GM19023 (cell line): ENCODE measurements around the gene TM7SF3.

Experiments used
- ATAC-seq: cut with Tn5 transposase; IDR thresholded peaks from one replicate; pipeline ENCODE4 v1.9.1; 2021; ENCODE audit warnings: mild to moderate bottlenecking, moderate library complexity; ENCODE audit not compliant: unreplicated experiment

TM7SF3 gene

DNA sequence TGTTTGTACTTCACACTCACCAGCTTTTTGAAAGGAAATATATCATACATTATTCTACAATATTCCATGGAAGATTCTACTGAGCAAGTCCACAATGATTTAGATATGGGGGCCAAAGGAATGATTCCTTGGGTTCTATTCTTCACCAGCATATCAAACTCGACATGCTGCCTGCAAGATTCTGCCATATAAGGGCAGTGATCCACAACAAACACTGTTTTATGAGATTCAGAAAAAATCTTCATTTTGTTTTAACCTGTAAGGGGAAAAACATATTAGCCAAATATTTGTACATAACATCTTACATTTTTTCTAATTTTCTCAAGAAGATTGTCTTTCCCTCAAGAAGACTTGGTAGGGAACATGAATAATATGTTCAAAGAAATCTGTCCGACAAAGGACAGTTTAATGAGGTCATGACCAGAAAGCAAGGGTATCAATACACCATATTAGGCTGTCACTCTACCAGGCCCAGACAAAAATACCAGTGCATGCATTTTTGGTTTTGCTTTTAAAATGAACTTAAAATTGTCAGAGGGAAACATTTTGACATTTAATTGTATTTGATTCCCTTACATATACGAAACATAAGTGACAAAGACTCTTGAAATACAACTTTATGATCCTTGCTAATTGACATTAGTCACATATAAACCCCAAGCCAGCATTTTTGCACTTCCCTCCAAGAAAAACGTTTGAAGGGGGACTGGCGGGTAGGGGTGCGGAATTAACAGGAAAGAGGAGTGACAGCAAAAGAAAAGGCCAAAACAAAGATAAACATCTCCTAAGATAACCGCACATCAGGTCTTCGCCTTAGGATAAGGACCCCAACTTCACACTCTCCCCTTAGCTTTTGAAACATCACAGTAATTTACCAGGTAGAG is 77.4 kb downstream of the TM7SF3 start:
- no peak for ATAC-seq

DNA sequence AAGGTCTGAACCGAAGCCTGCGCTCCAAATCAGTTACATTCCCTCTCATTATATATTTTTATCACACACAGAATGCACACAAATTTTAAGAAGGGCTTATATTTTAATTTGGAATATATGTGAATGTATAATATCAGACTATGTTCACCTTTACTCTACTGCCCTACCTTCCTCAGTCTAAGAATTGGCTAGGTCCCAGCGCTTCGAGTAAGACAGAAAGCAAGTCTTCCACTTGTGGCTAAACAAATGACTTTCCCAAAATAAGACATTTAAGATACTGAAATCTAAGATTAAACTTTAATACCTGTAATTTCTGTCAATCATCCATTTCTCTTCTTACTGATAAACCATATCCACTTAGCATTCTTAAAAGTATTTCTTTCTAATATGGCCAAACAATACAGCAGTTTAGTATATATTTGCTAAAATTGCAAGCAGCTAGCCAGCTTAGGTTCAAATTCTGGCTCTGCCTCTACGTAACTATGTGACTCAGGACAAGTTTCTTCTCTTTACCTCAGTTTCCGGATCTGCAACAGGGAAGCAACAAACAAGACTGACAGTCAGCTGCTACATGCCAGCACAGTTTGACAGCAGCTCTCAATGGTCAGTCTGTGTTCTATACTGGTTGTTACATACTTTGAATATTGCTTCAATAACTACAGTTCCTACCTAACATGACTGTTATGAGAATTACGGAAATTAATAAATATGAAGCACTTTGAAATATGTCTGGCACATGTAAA is 78.4 kb downstream of the TM7SF3 start:
- ATAC-seq: no peak

GRCh38 chr12:26929590-26929989 is 84.6 kb downstream of the TM7SF3 start:
- no peak for ATAC-seq

GRCh38 chr12:26928661-26929060 is 85.5 kb downstream of the TM7SF3 start:
- no peak for ATAC-seq
